ENCODE results near the gene PICALM. TPM values are rescaled to one million over a fixed set of nuclear protein-coding genes. Genes with fewer than 3 reads are reported as not detected.

The PICALM gene
- total RNA-seq, 4 donors from 2014 or later = 287 to 339 (median 313) TPM

DNA sequence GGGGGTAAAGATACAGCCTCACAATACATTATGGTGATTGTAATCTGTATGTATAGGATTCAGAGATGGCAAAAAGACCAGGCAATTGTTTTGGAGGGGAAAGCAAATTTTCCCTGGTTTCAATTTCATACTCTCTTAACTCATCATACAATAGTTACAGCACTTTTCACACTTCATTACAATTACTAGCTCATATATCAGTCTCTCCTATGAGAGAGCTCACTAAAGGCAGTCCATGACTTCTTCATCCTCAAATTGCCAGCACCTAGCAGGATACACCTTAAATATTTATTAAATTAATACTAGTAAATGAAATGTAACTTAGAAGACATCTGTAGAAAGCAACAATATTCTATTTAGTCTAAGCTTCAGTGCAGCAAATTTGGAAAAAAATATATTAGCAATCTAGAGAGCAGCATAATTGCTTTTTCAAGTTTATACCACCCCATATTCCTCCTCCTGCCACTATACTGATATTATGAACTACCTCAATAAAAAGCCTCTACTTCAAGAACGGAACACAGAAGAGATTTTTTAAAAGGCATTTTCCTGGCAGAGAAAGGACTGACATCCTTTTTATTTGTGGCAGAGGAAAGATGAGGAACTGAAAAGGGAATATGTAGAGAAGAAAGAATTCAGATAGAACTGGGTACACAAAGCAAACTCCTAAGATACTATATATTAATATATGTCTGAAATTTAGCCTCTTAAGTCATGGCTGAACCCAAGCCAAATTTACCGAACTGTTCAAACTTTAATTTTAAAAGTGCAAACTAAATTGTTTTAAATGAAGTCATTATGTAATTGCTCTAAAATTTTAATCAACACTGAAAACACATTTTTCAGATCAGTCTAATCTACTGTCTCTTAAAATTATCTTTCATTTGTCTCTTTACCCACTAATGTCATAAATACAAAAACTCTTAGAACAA is 27.7 kb downstream of the PICALM start:
- Histone ChIP-seq H3K27ac (peak overlapping the region in 2 of 4 donors; percentile 49 to 80), H3K36me3 (no peaks in the 10 kb centered on the region), H3K4me3 (peak overlapping the region in 1 of 4 donors; percentile 26), H3K4me1 (peaks cover 0 to 78% (median 44%) of the 10 kb centered on the region in 4 donors), H3K9me3 (no peaks in the 10 kb centered on the region), H3K27me3 (no peaks in the 10 kb centered on the region)
- 10 to 16% methylated on average over 2 of the region's 2 CpGs for WGBS, 2 donors
- TF ChIP-seq EP300 (IDR thresholded peaks at IDR 0.05) (no peak), POLR2A (IDR thresholded peaks at IDR 0.05) (no peak)
- TF ChIP-seq, protein P1, sequence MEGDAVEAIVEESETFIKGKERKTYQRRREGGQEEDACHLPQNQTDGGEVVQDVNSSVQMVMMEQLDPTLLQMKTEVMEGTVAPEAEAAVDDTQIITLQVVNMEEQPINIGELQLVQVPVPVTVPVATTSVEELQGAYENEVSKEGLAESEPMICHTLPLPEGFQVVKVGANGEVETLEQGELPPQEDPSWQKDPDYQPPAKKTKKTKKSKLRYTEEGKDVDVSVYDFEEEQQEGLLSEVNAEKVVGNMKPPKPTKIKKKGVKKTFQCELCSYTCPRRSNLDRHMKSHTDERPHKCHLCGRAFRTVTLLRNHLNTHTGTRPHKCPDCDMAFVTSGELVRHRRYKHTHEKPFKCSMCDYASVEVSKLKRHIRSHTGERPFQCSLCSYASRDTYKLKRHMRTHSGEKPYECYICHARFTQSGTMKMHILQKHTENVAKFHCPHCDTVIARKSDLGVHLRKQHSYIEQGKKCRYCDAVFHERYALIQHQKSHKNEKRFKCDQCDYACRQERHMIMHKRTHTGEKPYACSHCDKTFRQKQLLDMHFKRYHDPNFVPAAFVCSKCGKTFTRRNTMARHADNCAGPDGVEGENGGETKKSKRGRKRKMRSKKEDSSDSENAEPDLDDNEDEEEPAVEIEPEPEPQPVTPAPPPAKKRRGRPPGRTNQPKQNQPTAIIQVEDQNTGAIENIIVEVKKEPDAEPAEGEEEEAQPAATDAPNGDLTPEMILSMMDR (IDR thresholded peaks at IDR 0.05) = no peak
- DNase-seq (ENCODE audit: low spot score in 2 of 2) = no peak

DNA sequence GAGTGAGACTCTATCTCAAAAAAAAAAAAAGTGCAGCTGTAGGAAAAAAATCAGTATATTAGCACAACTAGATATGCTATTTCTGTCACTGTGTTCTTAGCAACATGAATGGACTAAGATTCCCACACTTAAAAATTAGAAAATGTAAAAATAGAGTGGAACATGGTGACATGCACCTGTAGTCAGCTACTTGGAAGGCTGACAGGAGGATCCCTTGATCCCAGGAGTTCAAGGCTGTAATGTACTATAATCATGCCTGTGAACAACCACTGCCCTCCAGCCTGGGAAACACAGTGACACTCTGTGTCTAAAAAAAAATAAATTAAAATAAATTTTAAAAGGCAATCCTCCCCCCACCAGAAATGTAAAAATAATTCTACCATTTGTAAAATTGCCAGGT is 29.8 kb downstream of the PICALM start:
- Histone ChIP-seq H3K27ac (no peak overlapping the region), H3K9me3 (no peaks in the 10 kb centered on the region), H3K27me3 (no peaks in the 10 kb centered on the region), H3K4me3 (no peak overlapping the region), H3K36me3 (no peaks in the 10 kb centered on the region), H3K4me1 (peaks cover 0 to 77% (median 37%) of the 10 kb centered on the region in 4 donors)
- TF ChIP-seq POLR2A (IDR thresholded peaks at IDR 0.05) (no peak), EP300 (IDR thresholded peaks at IDR 0.05) (no peak)
- TF ChIP-seq, protein P1 (IDR thresholded peaks at IDR 0.05) = no peak
- no peak for DNase-seq (ENCODE audit: low spot score in 2 of 2)

DNA sequence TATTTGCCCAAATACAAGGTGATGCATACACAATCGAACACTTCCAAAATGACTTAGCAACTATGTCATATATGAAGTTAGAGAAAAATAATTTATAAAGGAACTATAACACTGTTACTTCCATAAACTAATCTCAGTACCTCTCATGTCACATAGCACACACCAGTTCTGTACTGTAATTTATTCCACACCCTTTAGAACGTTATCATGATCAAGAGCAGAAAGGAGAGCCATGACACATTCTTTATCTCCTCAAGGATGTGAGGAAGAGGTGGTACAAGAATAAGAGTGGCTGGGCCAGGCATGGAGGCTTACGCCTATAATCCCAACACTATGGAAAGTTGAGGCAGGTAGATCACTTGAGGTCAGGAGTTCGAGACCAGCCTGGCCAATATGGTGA is 31.1 kb downstream of the PICALM start:
- Histone ChIP-seq H3K9me3 (no peaks in the 10 kb centered on the region), H3K36me3 (no peaks in the 10 kb centered on the region), H3K27me3 (no peaks in the 10 kb centered on the region), H3K4me3 (no peak overlapping the region), H3K27ac (no peak overlapping the region), H3K4me1 (peaks cover 0 to 77% (median 34%) of the 10 kb centered on the region in 4 donors)
- 94 to 97% methylated on average over 4 of the region's 4 CpGs for WGBS, 2 donors
- TF ChIP-seq POLR2A (IDR thresholded peaks at IDR 0.05) (no peak), EP300 (IDR thresholded peaks at IDR 0.05) (no peak)
- TF ChIP-seq, protein P1 (IDR thresholded peaks at IDR 0.05) = no peak
- no peak for DNase-seq (ENCODE audit: low spot score in 2 of 2)

DNA sequence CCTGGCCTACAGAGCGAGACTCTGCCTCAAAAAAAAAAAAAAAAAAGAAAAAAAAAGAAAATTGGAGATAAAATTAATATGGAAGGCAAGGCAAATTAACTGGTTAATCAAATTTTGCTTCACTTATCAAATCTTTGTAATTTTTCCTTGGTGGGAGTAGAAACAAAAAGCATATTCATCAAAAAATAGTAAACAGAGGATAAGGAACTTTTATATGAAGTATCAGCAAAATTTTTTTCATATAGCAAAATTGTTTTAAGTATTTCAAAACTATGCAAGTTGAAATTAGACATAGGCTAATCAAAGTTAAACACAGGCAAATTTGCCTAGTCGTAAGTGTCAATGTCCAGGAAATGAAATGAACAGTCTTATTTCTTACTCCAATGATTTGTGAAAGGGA is 33.0 kb downstream of the PICALM start:
- peaks cover 0 to 65% (median 25%) of the 10 kb centered on the region in 4 donors for H3K4me1 ChIP-seq
- H3K4me3 ChIP-seq = no peak overlapping the region
- 89 to 94% methylated on average over 2 of the region's 2 CpGs for WGBS, 2 donors
- no peak for DNase-seq (ENCODE audit: low spot score in 2 of 2)
- H3K9me3 ChIP-seq = no peaks in the 10 kb centered on the region
- no peaks in the 10 kb centered on the region for H3K27me3 ChIP-seq
- no peak for TF ChIP-seq POLR2A (IDR thresholded peaks at IDR 0.05)
- TF ChIP-seq EP300 (IDR thresholded peaks at IDR 0.05) = no peak
- TF ChIP-seq, protein P1 (IDR thresholded peaks at IDR 0.05) = no peak
- H3K36me3 ChIP-seq = peaks cover 0 to under 1% (median 0%) of the 10 kb centered on the region in 3 donors
- no peak overlapping the region for H3K27ac ChIP-seq

DNA sequence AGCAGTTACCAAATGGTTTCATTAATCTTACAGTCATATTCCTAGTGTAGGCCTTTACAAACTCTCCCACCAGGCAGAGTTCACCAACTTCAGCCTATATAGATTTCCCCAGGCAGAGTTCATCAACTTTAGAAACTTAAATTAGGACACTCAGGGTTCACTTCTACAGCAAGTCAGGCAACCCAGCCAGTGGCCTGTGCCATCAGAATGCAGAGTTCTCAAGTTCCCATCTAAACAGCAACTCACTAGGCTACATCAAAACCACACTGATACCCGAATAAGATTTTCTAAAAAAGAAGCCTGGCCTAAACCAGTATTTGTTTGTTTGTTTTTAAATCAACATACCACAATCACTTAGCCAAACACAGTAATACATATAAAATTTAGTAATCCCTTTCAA is 33.7 kb downstream of the PICALM start:
- H3K4me1 ChIP-seq = peaks cover 0 to 58% (median 20%) of the 10 kb centered on the region in 4 donors
- WGBS, 2 donors = 57 to 66% methylated on average over 1 of the region's 1 CpG
- no peaks in the 10 kb centered on the region for H3K9me3 ChIP-seq
- H3K4me3 ChIP-seq = no peak overlapping the region
- no peak overlapping the region for H3K27ac ChIP-seq
- DNase-seq (ENCODE audit: low spot score in 2 of 2) = no peak
- H3K27me3 ChIP-seq = no peaks in the 10 kb centered on the region
- H3K36me3 ChIP-seq = peaks cover 0 to 8% (median 0%) of the 10 kb centered on the region in 3 donors
- TF ChIP-seq, protein P1 (IDR thresholded peaks at IDR 0.05) = no peak
- TF ChIP-seq POLR2A (IDR thresholded peaks at IDR 0.05) (no peak), EP300 (IDR thresholded peaks at IDR 0.05) (no peak)

Measured in tibial nerve (tissue), 4 donors.